Renal pelvis (tissue), 4 donors: ENCODE measurements around the gene EFCAB10. TPM values are rescaled to one million over a fixed set of nuclear protein-coding genes. Genes with fewer than 3 reads are reported as not detected.
"Not testable (repeated sequence)": the region's sequence is repeated elsewhere in the genome, so short reads cannot be mapped to it uniquely, and the experiment has no call there.

Experiments
- DNase-seq: peaks from one replicate; pipeline ENCODE4 v3.0.0-alpha.2; 2013
- polyA plus RNA-seq, 3 donors: library from polyadenylated mRNA; unstranded; fragments of 120-200 nt; gene quantifications; one replicate each; pipeline ENCODE4 v1.2.1, GENCODE V29; 2013; ENCODE audit not compliant: insufficient read length in 3 of 3

Gene EFCAB10
- polyA plus RNA-seq, 3 donors: 1.2 to 2.6 (median 2.0) TPM

DNA sequence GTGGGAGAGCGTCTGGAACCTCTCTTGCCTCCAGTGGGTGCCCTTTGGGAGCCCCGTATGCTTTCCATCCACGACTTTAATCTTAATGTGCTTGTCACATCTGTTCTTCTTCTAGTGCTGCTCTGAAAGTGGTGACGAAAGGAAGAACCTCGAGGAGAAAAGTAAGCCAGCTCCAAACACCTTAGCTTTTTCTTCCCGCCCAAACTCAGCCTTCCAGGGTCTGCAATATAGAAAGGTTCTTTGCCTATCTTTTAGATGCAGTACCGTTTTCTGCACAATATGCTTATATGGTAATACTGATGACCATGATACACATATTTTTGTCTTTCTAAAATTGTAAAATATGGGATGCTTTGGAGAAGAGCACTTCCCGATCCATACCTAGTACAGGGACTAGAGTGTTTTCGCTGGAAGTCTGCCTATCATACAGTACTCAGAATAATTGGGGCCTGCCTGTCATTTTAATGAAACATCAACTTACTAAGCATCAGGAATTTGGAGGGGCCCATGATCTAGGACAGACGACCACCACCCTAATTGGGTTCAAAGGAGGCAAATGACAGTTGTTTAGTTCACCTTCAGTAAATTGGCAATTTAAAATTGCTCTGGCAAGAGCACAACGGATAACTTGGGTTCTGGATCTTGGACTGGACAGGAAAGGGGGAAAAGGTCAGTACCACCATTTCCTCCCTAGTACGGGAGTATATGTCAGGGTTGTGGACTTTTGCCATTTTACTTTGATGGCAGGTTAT, 48.4 kb downstream of the EFCAB10 start:
- DNase-seq: no peak

DNA sequence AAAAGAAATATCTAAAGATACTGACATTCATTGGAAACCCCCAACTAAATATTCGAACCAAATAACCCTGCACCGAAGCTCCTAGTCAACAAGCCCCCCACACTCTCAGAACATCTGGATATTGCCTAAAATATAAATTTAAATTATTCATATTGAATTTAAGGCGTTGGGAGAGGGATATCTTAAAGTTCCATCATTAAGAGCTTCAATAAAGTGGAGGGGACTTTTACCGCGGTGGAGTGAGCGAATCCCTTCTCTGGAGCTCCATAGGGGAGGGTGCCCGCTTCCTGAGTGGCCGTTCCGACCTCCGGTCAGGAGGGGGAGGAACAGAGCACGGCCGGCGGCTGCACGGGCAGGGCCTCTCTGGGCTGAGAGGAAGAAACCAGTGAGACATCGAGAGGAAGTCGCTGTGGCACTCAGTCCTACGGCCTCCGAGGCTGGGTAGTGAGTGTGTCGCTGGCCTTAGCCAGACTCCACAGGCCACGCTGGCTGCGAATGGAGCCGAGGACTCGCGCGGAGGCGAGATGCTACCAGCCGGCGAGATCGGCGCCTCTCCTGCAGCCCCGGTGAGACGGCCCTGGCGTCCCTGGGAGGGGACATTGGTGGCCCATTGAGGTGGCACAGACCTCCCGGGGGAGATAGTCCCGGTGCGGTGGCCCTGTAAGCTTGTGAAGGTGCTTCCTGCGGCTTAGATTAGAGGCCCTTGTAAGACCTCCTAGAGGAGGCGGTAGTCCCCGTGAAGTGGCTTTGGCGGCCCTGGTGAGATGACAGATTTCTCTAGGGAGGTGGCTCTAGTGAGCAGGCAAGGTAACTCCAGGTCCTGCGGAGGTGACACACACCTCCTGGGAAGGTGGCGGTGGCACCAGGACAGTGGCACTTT, 49.3 kb downstream of the EFCAB10 start, which contains the start of gene RINT1:
TSS of gene RINT1 (plus strand) at position 410 of the 880 bp plus-strand sequence. CDS start at position 525, 115 bp downstream.
- peak; percentile 90 for DNase-seq

DNA sequence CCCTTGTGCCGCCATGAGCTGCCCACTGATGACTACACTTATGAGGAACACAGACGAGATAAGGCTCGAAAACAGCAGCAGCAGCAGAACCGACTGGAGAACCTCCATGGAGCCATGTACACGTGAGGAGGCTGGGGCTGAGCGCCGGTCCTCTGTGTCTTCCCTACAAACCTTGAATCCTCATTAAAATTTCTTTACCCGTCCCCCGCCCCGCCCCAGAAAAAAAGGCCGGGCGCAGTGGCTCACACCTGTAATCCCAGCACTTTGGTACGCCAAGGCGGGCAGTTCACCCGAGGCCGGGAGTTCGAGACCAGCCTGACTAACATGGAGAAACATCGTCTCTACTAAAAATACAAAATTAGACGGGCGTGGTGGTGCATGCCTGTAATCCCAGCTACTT, 50.7 kb downstream of the EFCAB10 start:
- no peak for DNase-seq

DNA sequence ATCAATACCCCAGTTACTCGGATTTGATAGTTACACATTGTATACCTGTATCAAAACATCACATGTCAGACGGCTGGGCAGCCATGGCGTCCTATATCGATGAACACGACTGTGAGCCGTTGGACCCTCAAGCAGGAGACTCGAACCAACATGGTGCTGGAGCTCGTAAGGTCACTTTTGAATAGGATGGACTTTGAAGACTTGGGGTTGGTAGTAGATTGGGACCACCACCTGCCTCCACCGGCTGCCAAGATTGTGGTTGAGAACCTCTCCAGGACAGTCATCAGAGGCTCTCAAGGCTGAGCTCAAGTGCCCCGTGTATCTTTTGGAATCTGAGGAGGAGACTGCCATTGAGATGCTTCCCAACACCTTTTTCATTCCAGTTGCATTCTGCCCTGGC, 51.2 kb downstream of the EFCAB10 start:
- no peak for DNase-seq

DNA sequence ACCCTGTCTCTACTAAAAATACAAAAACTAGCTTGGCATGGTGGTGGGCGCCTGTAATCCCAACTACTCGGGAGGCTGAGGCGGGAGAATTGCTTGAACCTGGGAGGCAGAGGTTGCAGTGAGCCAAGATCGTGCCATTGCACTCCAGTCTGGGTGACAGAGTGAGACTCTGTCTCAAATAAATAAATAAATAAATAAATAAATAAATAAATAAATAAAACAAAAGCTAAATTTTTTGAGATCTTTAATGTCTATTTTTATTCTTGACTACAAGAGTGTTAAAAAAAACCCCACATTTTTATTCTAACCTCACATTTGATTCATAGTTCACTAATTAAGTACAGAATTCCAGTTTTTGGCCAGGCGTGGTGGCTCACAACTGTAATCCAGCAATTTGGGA, 53.6 kb downstream of the EFCAB10 start:
- not testable (repeated sequence) for DNase-seq

DNA sequence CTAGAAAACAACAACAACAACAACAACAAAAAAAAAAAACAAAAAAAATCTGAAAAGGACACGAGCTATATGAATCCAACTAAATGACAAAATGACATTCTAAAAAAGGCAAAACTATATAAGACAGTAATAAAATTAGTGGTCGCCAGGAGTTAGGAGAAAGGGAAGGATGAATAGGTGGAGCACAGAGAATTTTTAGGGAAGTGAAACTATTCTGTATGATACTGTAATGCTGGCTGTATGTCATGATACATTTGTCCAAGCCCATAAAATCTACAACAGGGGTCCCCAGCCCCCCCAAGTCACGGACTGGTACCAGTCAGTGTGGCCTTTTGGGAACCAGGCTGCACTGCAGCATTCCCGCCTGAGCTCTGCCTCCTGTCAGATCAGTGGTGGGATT, 56.5 kb downstream of the EFCAB10 start:
- no peak for DNase-seq

DNA sequence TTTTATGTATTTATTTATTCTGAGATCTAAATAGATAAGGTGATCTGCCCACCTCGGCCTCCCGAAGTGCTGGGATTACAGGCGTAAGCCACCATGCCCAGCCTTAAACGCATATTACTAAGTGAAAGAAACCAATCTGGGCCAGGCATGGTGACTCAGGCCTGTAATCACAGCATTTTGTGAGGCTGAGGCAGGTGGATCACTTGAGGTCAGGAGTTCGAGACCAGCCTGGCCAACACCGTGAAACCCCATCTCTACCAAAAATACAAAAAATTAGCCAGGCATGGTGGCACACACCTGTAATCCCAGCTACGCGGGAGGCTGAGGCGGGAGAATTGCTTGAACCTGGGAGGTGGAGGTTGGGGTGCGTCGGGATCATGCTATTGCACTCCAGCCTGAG, 56.9 kb downstream of the EFCAB10 start:
- DNase-seq: not testable (repeated sequence)

DNA sequence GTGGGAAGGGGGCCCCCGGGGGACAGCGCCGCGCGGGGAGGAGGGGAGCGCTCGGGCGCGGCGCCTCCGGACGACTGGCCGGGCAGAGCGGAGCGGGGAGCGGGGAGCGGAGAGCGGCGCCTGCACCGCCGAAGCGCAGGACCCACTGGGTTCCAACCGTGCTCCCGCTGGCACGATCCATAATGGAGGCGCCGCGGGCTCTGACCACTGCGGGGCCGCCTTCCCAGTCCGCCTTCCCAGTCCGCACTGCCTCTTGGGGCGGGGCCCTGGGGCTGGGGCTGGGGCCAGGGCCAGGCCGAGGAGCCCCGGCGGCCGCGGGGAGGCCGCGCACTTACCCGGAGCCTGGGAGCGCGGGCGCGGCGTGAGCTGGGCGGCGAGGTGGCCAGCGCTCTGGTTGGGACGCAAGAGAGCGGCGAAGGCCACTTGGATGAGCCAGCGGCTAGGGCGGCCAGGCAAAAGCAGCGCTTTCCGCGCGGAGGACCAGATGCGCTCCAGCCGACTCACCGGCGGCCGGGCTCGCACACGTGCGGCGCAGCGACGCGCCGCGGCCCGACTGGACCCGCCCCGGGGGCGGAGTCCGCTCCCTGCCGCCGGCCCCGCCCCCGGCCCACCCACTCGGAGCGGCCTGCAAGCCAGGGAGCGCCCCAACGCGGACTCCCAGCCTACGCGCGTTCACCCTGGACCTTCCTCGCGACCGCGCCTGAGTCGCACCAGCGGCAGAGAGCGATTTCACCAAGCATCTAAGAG, 59.4 kb downstream of the EFCAB10 start, which contains the start of gene PUS7:
TSS of gene PUS7 (minus strand) at position 555 of the 747 bp plus-strand sequence. CDS start 13,759 bp downstream, outside the sequence.
- DNase-seq: peak; percentile 90

DNA sequence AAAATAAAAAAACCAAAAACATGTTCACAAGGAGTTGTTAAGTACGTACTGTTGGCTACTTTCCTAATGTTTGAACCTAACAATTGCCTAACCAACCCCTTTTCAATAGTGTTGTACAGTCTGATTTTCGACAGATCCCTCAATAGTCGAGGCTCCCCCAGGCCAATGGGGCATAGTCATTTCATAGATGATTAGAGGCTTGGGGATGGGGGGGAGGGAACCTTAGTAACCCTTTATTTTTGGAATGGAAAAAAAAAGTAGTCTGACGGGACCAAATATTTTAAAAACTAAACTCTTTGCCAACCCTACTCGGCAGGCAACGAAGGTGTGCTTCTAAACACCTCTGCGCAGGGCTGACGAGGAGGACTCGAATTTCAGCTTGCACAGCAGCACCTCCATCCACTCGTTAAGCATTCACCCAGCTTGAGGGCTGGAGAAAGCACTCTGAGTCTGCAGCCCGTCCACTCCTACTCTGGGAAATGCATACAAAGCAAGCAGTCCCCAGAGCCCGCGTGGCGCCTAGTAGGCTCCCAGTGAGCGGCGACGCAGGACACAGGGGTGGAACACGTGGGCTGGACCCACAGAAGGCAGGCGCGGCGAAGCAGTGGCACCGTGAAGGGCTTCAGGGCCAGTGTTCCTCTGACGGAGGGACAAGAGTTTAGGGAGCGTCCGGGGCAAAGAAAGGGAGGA, 60.1 kb downstream of the EFCAB10 start:
- DNase-seq: peak; percentile 65

DNA sequence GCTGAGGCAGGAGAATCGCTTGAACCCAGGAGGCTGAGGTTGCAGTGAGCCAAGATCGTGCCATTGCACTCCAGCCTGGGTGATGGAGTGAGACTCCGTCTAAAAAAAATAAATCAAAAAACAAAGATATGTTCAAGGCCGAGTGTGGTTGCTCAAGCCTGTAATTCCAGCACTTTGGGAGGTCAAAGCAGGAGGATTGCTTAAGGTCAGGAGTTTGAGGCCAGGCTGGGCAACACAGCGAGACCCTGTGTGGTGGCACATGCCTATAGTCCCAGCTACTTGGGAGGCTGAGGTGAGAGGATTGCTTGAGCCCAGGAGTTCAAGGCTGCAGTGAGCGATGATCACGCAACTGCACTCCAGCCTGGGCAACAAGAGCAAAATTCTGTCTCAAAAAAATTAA, 60.7 kb downstream of the EFCAB10 start:
- not testable (repeated sequence) for DNase-seq

DNA sequence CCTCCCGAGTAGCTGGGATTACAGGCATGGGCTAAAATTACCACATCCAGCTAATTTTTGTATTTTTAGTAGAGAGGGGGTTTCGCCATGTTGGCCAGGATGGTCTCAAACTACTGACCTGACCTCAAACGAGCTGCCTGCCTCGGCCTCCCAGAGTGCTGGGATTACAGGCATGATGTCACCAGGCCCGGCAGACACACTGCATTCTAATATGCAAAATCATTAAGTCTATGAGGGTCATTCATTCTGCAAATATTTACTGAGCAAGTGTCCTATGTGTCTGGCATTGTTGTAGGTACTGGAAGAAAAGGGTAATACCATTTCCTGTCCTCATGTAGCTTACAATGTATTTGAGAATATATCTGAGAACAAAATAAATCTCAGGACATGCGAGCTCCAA, 61.9 kb downstream of the EFCAB10 start:
- no peak for DNase-seq

DNA sequence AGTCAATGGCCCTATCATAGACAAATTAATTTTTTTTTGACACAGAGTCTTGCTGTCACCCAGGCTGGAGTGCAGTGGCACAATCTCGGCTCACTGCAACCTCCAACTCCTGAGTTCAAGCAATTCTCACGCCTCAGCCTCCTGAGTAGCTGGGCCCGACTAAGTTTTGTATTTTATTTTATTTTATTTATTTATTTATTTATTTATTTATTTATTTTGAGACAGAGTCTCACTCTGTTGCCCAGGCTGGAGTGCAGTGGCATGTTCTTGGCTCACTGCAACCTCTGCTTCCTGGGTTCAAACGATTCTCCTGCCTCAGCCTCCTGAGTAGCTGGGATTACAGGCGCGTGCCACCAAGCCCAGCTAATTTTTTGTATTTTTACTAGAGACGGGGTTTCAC, 65.7 kb downstream of the EFCAB10 start:
- not testable (repeated sequence) for DNase-seq

Other genes starting within 250 kb of the EFCAB10 start
- gene SRPK2, start 192.6 kb downstream of the EFCAB10 start, polyA plus RNA-seq: 10 to 100 TPM; 46.1 to 47.5 (median 47.4) TPM
- gene PUS7, start 59.2 kb downstream of the EFCAB10 start, polyA plus RNA-seq: 10 to 100 TPM; 16.5 to 26.0 (median 20.9) TPM
- 10 to 100 TPM; 17.2 to 26.9 (median 25.5) TPM for gene RINT1, start 49.3 kb downstream of the EFCAB10 start, polyA plus RNA-seq